ENCODE measurements around the gene KAZALD1.

Gene KAZALD1

DNA sequence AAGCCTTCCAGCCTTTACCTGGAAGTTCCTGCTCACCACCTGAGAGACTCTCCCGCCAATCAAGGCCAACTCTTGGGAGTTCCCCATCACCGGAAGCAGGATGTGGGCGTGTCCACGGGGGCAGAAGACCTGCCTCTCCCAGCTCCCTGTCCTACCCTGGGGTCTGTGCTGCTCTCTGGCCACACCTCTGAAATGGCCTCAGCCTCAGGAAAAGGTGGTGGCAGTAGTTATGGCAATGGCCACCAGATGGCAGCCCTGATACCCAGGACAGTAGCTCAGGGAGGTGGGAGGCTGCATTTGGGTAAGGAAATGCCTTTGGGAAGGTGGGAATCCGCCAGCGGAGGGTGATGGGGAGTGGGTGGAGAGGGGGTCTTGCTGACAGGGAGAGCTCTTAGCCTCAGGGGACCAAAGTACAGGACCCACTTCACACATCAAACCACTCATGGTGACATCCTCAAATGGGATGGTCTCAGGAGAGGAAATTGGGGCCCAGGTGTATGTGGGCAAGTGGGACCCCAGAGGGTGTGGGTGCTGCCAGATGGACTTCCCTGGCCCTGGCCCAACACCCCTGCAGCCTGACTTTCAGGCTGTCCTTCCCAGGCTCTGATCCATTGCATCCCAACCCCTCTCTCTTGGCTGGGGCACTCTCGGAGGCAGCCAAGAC is 33.9 kb downstream of the KAZALD1 start:
- DNase-seq (ENCODE audit: low spot score): peak; percentile 67

DNA sequence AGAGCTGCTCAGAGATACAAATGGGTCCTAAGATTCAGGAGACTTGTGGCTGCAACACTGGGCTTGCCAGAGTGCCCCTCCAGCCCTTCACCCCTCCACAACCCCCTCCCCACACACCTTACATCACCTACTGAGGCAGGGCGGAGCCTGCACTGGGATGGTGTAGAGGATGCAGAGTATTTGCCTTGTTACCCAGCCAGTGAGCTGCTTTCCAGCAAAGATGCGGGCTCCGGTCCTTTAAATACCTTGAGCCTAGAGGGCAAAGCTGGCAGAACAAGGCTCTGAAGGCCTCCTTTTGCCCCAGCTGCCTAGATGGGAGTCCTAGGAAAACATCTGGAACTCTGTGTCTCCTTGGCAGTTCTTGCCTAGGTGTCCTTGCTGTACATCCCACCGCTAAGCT is 34.6 kb downstream of the KAZALD1 start:
- no peak for DNase-seq (ENCODE audit: low spot score)

- no peak for DNase-seq (ENCODE audit: low spot score)
Measured at GRCh38 chr10:101097881-101098280, 36.1 kb downstream of the KAZALD1 start.

- no peak for DNase-seq (ENCODE audit: low spot score)
Measured at GRCh38 chr10:101099901-101100300, 38.1 kb downstream of the KAZALD1 start.

DNA sequence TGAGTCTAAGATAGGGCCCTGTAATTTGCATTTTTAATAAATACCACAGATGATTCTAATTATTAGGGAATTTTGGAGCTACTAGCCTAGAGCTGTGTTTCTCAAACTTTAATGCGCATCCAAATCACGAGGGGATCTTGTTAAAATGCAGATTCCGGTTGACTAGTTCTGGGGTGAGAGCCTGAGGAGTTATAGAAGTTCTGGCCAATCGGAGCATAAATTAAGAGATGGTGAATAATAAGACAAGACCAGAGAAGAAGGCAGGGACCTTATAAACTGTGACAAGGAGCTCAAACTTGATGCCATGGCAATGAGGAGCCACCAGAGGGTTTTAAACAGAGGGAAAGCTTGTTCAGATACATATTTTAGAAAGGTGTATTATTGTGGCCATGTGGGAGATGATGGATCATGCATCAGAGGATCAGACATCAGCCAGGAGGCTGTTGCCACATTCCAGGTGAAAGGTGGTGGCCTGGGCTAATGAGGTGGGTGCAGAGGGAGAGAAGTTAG is 39.6 kb downstream of the KAZALD1 start:
- no peak for DNase-seq (ENCODE audit: low spot score)

- DNase-seq (ENCODE audit: low spot score): no peak
Measured at GRCh38 chr10:101103430-101103829, 41.6 kb downstream of the KAZALD1 start.

- no peak for DNase-seq (ENCODE audit: low spot score)
Measured at GRCh38 chr10:101106351-101106750, 44.6 kb downstream of the KAZALD1 start.

DNA sequence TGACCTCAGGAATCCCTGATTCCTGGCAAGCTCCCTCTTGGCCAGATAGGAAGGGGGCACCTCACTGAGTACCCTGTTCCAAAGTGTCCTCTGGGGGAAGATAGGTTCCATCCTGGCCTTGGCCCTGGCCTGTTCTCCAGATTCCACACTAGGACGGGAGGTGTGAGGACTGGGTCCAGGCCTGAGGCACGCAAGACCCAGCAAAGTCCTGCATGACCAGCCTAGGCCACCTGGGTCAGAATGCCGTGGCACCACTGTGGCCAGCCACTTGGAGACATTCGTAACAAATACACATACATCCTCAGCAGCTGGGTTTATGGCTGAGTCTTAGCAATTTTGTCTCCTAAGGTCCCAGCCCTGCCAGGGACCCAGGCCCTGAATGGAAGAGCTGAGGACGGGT is 46.0 kb downstream of the KAZALD1 start:
- no peak for DNase-seq (ENCODE audit: low spot score)

- no peak for DNase-seq (ENCODE audit: low spot score)
Measured at GRCh38 chr10:101110856-101111523, 49.2 kb downstream of the KAZALD1 start.

GRCh38 chr10:101111547-101111946 is 49.8 kb downstream of the KAZALD1 start:
- DNase-seq (ENCODE audit: low spot score): no peak

DNA sequence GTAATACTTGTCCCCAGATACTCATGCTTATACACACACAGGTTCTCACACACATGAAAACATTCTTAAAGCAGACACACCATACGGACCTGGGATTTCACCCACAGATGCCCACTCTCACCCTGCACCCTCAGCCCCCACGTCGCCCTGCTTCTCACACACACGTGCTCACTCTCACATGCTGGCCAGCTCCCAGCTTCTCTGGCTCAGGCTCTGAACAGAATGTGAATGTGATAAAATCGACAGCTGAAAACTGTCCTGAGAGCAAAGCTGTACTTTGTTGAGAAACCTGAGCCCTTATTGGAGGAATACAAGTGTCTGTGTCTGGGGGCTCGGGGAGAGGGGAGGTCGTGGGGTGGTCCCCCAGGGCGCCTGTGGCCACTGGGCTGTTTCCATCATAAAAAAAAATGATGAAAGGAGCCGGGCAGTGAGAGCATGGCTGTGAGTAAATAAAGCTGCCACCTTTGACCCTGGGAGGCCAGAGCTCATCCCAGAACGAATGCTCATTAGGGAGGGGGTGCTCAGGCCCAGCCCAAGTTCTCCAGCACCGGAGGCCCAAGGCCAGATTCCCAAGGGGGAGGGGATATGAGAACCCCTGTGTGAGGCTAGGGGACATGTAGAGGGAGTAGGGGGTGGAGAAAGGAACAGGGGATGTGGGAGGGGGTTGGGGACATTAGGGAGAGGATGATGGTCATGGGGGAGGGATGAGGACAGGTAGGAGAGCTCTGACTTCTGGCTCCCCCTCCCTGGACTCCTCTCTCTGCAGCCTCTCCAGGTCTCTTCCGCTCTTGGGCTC is 51.2 kb downstream of the KAZALD1 start:
- no peak for DNase-seq (ENCODE audit: low spot score)

- DNase-seq (ENCODE audit: low spot score): no peak
Measured at GRCh38 chr10:101113890-101114403, 52.2 kb downstream of the KAZALD1 start.

- no peak for DNase-seq (ENCODE audit: low spot score)
Measured at GRCh38 chr10:101114646-101115045, 52.9 kb downstream of the KAZALD1 start.

Measured in CD4-positive, alpha-beta T cell treated with Interleukin-15 for 4 hours (primary cell).